Uterus (tissue), 2 donors: ENCODE data around the gene POLD1.

Experiments
- CTCF ChIP-seq, 4 experiments: fragments of 200-600 bp in 2 of 4; fragments of 450-650 bp in 2 of 4; sonication (generic) in 2 of 4; IDR thresholded peaks; one replicate each; pipeline ENCODE4 v1.5.1; 2016 to 2019; ENCODE audit warnings: antibody characterized with exemption in 4 of 4, mild to moderate bottlenecking in 2 of 4, moderate library complexity in 1 of 4
- POLR2A ChIP-seq, 2 donors: fragments of 450-650 bp; IDR thresholded peaks; one replicate each; pipeline ENCODE4 v1.6.1; 2016; ENCODE audit warnings: antibody characterized with exemption in 2 of 2, mild to moderate bottlenecking in 1 of 2, moderate library complexity in 1 of 2

GRCh38 chr19:50361290-50362029 lies 22.7 kb upstream of the POLD1 start:
- TF ChIP-seq CTCF (IDR thresholded peaks at IDR 0.05) (no peak), POLR2A (IDR thresholded peaks at IDR 0.05) (no peak)
